CD8-positive, alpha-beta memory T cell (primary cell): ENCODE data around the gene SLC35A5. TPM values are rescaled to one million over a fixed set of nuclear protein-coding genes. Genes with fewer than 3 reads are reported as not detected.

ENCODE experiments used
- CTCF ChIA-PET: fragments of 350-600 bp; sonication (Branson Sonifier 250); formaldehyde crosslinking; loops from one replicate; lab custom pipeline; 2021; ENCODE audit warnings: antibody characterized with exemption; lab: Charles Lee
- POLR2A ChIA-PET: fragments of 350-600 bp; sonication (Branson Sonifier 250); formaldehyde crosslinking; loops from one replicate; lab custom pipeline; 2021; ENCODE audit warnings: antibody characterized with exemption; lab: Charles Lee
- DNase-seq, 5 donors: peaks; one replicate each; pipeline versions ENCODE4 v3.0.0 to v3.0.0-alpha.2; 2020 to 2022; ENCODE audit warnings: mixed read lengths in 1 of 5
- H3K27ac ChIP-seq: one replicate; pipeline ENCODE4 v1.7.0; 2013; ENCODE audit warnings: low read depth, mild to moderate bottlenecking, low read length, moderate library complexity
- H3K27me3 ChIP-seq: 2 replicates; pipeline ENCODE4 v1.7.0; 2013; ENCODE audit warnings: low read length, mild to moderate bottlenecking; ENCODE audit not compliant: insufficient read depth, poor library complexity, severe bottlenecking
- H3K36me3 ChIP-seq: 2 replicates; pipeline ENCODE4 v1.7.0; 2013; ENCODE audit warnings: mild to moderate bottlenecking, low read length, moderate library complexity; ENCODE audit not compliant: insufficient read depth
- H3K4me1 ChIP-seq: 2 replicates; pipeline ENCODE4 v1.7.0; 2013; ENCODE audit warnings: mild to moderate bottlenecking, low read length, moderate library complexity; ENCODE audit not compliant: insufficient read depth
- H3K4me3 ChIP-seq: 2 replicates; pipeline ENCODE4 v1.7.0; 2013; ENCODE audit warnings: mild to moderate bottlenecking, low read length
- H3K9me3 ChIP-seq: 2 replicates; pipeline ENCODE4 v1.7.0; 2013; ENCODE audit warnings: mild to moderate bottlenecking, low read length
- H3K27ac Mint-ChIP-seq, 8 donors: one replicate each; pipeline ENCODE4 v1.8.0; 2020 to 2021; ENCODE audit warnings: mixed read lengths in 8 of 8, mild to moderate bottlenecking in 6 of 8, inconsistent platforms in 3 of 8, moderate library complexity in 3 of 8
- H3K27me3 Mint-ChIP-seq, 2 donors: one replicate each; pipeline ENCODE4 v1.8.0; 2020 to 2021; ENCODE audit warnings: mixed read lengths in 2 of 2, mild to moderate bottlenecking in 1 of 2, moderate library complexity in 1 of 2
- H3K36me3 Mint-ChIP-seq, 3 donors: one replicate each; pipeline ENCODE4 v1.8.0; 2020 to 2021; ENCODE audit warnings: mixed read lengths in 3 of 3, inconsistent platforms in 1 of 3, mild to moderate bottlenecking in 1 of 3
- H3K4me1 Mint-ChIP-seq, 3 donors: one replicate each; pipeline ENCODE4 v1.8.0; 2020 to 2021; ENCODE audit warnings: mixed read lengths in 3 of 3, inconsistent platforms in 1 of 3, mild to moderate bottlenecking in 1 of 3
- H3K4me3 Mint-ChIP-seq, 7 donors: one replicate each; pipeline ENCODE4 v1.8.0; 2020 to 2021; ENCODE audit warnings: mixed read lengths in 7 of 7, mild to moderate bottlenecking in 6 of 7, moderate library complexity in 4 of 7, inconsistent platforms in 2 of 7
- H3K9me3 Mint-ChIP-seq, 5 donors: one replicate each; pipeline ENCODE4 v1.8.0; 2020 to 2022; ENCODE audit warnings: mixed read lengths in 5 of 5, mild to moderate bottlenecking in 3 of 5, moderate library complexity in 2 of 5, inconsistent platforms in 1 of 5
- polyA plus RNA-seq: library from polyadenylated mRNA; unstranded; fragments of 300-500 nt; fragmentation: Illumina TruSeq; gene quantifications from one replicate; pipeline ENCODE4 v1.2.3, GENCODE V29; 2021
- total RNA-seq, 2 experiments: library from RNA; stranded (reverse); gene quantifications; one replicate each; pipeline ENCODE4 v1.2.3, GENCODE V29; 2021

Gene SLC35A5
- total and polyA plus RNA-seq, 3 experiments from 2014 or later = 18.3 to 25.1 (median 19.8) TPM

DNA sequence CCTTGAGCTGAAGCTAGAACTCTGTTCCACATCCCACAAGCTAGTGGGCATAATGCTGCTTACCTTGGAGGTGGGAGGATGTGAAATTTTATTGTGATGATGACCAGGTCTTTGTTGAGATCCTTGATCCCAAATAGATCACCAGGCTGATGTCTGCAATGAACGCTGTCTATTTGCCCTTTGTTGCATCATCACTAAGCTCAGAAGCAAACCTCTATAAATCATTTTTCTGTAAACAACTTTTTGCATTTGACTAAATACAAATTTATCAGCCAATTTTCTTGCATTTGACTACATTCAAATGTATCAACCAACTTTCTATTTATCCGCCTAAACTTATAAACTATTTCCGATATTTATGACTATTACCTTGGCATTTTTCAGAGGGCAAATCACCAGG, 69.4 kb downstream of the SLC35A5 start:
- H3K9me3 Mint-ChIP-seq = no peaks in the 10 kb centered on the region
- H3K27ac Mint-ChIP-seq = no peak overlapping the region
- H3K4me3 Mint-ChIP-seq = no peak overlapping the region
- H3K36me3 Mint-ChIP-seq = no peaks in the 10 kb centered on the region
- Histone ChIP-seq H3K9me3 (no peaks in the 10 kb centered on the region), H3K4me3 (no peak overlapping the region), H3K27me3 (no peaks in the 10 kb centered on the region), H3K36me3 (no peaks in the 10 kb centered on the region), H3K4me1 (no peaks in the 10 kb centered on the region), H3K27ac (no peak overlapping the region)
- ChIA-PET POLR2A (no interaction called here), CTCF (interaction anchor here (1.0 kb wide), 1 partner anchor 105 kb away, joined by 4 read pairs; no protein-coding TSS in a partner anchor)
- peaks cover 0 to 2% of the 10 kb centered on the region in 2 donors for H3K27me3 Mint-ChIP-seq
- H3K4me1 Mint-ChIP-seq = peaks cover 0 to 6% (median 4%) of the 10 kb centered on the region in 3 donors
- DNase-seq = no peak

- DNase-seq = no peak
- H3K9me3 ChIP-seq = no peaks in the 10 kb centered on the region
- CTCF ChIA-PET = interaction anchor here (1.3 kb wide), 1 partner anchor 346 kb away, joined by 4 read pairs; no protein-coding TSS in a partner anchor
- Mint-ChIP-seq H3K4me1 (peaks cover 0 to 6% (median 4%) of the 10 kb centered on the region in 3 donors), H3K27me3 (peaks cover 0 to 2% of the 10 kb centered on the region in 2 donors), H3K27ac (peak overlapping the region in 1 of 8 donors; percentile 17), H3K36me3 (no peaks in the 10 kb centered on the region), H3K9me3 (no peaks in the 10 kb centered on the region), H3K4me3 (no peak overlapping the region)
- H3K27me3 ChIP-seq = no peaks in the 10 kb centered on the region
- no peak overlapping the region for H3K27ac ChIP-seq
- no peak overlapping the region for H3K4me3 ChIP-seq
- POLR2A ChIA-PET = no interaction called here
- no peaks in the 10 kb centered on the region for H3K4me1 ChIP-seq
- H3K36me3 ChIP-seq = no peaks in the 10 kb centered on the region
Observed at GRCh38 chr3:112632596-112632995, 70.8 kb downstream of the SLC35A5 start.

GRCh38 chr3:112633191-112633590, 71.3 kb downstream of the SLC35A5 start:
- CTCF ChIA-PET = interaction anchor here (1.3 to 1.7 kb wide), 2 partner anchors 10 to 346 kb away, joined by 4 to 6 read pairs; no protein-coding TSS in a partner anchor
- Histone ChIP-seq H3K27ac (no peak overlapping the region), H3K4me3 (no peak overlapping the region), H3K36me3 (no peaks in the 10 kb centered on the region), H3K4me1 (no peaks in the 10 kb centered on the region), H3K27me3 (no peaks in the 10 kb centered on the region), H3K9me3 (no peaks in the 10 kb centered on the region)
- peaks cover 0 to 6% (median 4%) of the 10 kb centered on the region in 3 donors for H3K4me1 Mint-ChIP-seq
- no peak overlapping the region for H3K4me3 Mint-ChIP-seq
- H3K27ac Mint-ChIP-seq = peak overlapping the region in 1 of 8 donors; percentile 2
- DNase-seq = no peak
- POLR2A ChIA-PET = no interaction called here
- peaks cover 0 to 2% of the 10 kb centered on the region in 2 donors for H3K27me3 Mint-ChIP-seq
- no peaks in the 10 kb centered on the region for H3K36me3 Mint-ChIP-seq
- H3K9me3 Mint-ChIP-seq = no peaks in the 10 kb centered on the region

DNA sequence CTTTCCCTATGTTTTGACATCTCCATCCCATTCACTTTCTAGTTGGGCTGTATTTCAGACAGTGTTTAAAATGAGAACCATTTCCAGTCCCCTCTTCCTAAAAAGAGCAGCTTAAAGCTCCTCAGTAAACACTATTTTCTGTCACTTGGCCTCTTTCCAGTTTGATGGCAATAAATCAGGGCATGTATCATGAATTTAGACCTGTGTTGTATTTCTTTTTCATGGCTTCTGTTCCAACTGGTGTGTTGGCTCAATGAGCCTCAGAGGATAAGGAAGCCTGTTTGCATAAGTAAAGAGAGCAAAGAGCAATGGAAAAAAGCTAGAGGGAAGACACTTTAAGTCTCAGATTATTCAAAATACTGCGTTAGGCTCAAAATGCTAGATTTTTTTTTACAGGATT, 71.9 kb downstream of the SLC35A5 start:
- Histone ChIP-seq H3K36me3 (no peaks in the 10 kb centered on the region), H3K4me1 (no peaks in the 10 kb centered on the region), H3K27ac (no peak overlapping the region), H3K4me3 (no peak overlapping the region), H3K27me3 (no peaks in the 10 kb centered on the region), H3K9me3 (no peaks in the 10 kb centered on the region)
- Mint-ChIP-seq H3K27ac (no peak overlapping the region), H3K27me3 (peaks cover 0 to 2% of the 10 kb centered on the region in 2 donors), H3K4me3 (no peak overlapping the region), H3K9me3 (no peaks in the 10 kb centered on the region), H3K36me3 (no peaks in the 10 kb centered on the region), H3K4me1 (peaks cover 0 to 6% (median 4%) of the 10 kb centered on the region in 3 donors)
- ChIA-PET POLR2A (no interaction called here), CTCF (interaction anchor here (1.7 kb wide), 2 partner anchors 9 to 101 kb away, joined by 6 read pairs; no protein-coding TSS in a partner anchor)
- DNase-seq = no peak

DNA sequence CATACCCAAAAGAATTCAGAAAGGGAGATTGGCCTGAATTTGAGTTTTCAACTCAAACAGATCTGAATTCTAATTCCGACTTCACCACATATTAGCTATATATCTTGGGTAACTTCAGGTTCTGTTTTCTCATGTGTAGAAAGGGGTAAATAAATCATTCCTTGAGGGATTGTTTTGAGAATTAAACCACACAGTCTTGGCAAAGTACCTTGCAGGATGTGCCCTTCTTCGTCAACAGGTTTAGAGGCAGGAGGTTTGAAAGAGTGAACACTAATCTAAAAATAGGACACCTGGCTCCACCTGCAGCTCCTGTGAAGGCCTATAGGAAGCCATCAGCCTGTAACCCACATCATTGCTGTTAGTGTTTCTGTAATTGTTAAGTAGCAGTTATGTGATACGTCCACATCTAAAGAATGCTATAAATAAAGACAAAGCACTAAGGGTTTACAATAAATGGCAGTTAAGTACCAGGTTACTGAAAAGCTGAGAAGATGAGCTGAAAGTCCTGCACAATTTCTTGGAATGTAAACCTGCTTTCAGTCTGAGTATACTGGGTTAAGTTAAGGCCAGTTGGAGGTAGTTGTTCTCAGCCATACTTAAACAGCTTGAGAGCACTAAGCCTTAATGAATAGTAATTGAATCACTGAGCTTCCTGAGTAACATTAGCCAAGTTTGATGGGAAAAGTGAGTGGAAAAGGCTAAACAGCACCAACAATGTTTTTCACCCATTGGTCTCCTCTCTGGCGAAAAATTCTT, 73.1 kb downstream of the SLC35A5 start:
- no peak overlapping the region for H3K4me3 Mint-ChIP-seq
- no peaks in the 10 kb centered on the region for H3K27me3 ChIP-seq
- no peak overlapping the region for H3K4me3 ChIP-seq
- no peak for DNase-seq
- POLR2A ChIA-PET = no interaction called here
- H3K36me3 ChIP-seq = no peaks in the 10 kb centered on the region
- H3K4me1 ChIP-seq = no peaks in the 10 kb centered on the region
- H3K27ac Mint-ChIP-seq = no peak overlapping the region
- H3K9me3 ChIP-seq = no peaks in the 10 kb centered on the region
- peaks cover 0 to 2% of the 10 kb centered on the region in 2 donors for H3K27me3 Mint-ChIP-seq
- no peaks in the 10 kb centered on the region for H3K36me3 Mint-ChIP-seq
- peaks cover 0 to 6% (median 4%) of the 10 kb centered on the region in 3 donors for H3K4me1 Mint-ChIP-seq
- H3K27ac ChIP-seq = no peak overlapping the region
- CTCF ChIA-PET = interaction anchor here (0.6 to 2.4 kb wide), 5 partner anchors 8 to 653 kb away, joined by 3 to 8 read pairs (median 6); no protein-coding TSS in a partner anchor
- H3K9me3 Mint-ChIP-seq = no peaks in the 10 kb centered on the region

Other genes starting within 250 kb of the SLC35A5 start
- gene CD200, start 228.9 kb upstream of the SLC35A5 start, total RNA-seq = 10 to 100 TPM; 17.9 to 18.3 TPM
- 1.7 TPM for gene CD200, start 228.9 kb upstream of the SLC35A5 start, polyA plus RNA-seq
- 10 to 100 TPM; 14.1 to 14.8 TPM for gene BTLA, start 62.6 kb upstream of the SLC35A5 start, total RNA-seq
- gene BTLA, start 62.6 kb upstream of the SLC35A5 start, polyA plus RNA-seq = 17.6 TPM
- gene ATG3, start 83 bp upstream of the SLC35A5 start, total RNA-seq = 10 to 100 TPM; 75.4 to 80.4 TPM
- 70.5 TPM for gene ATG3, start 83 bp upstream of the SLC35A5 start, polyA plus RNA-seq
- not detected for gene CCDC80, start 79.1 kb downstream of the SLC35A5 start, total RNA-seq
- gene CCDC80, start 79.1 kb downstream of the SLC35A5 start, polyA plus RNA-seq = 0.02 TPM